ENCODE results near the gene FAM174C.
"Not testable (repeated sequence)": the region's sequence is repeated elsewhere in the genome, so short reads cannot be mapped to it uniquely, and the experiment has no call there.

FAM174C gene

DNA sequence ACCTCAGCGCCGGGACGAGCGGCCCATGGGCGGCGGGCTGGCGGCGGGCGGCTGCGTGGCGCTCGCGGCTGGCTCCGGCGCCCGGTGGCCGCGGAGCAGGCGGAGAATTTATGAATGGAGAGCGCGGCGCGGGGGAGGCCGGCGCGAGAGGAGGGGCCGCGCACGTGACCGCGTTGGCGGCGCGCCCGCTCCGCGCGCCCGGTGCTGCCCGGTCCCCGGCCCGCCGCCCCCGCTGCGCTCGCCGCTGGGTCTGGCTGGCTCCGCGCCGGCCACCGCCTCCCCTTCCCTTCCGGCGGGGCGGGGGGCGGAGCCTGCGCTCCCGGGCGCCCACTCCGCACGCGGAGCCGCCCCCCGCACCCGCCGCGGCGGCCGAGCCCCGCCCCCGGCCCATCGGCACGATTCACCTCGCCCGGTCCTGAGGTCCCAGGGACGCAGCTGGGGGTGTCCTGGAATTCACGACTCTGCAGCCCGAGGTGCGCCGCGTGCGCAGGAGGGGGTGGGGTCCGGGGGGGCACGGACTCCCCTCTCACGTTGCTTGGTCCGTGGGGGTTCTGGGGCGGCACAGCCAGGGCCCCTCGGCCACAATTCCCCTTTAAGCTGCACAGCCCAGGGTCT lies 37.5 kb upstream of the FAM174C start, which contains the start of gene CBARP:
TSS of gene CBARP (minus strand) at position 252 of the 615 bp plus-strand sequence. CDS start 1,905 bp downstream, outside the sequence.
- DNase-seq = peak in 1 of 5 donors; percentile 46

DNA sequence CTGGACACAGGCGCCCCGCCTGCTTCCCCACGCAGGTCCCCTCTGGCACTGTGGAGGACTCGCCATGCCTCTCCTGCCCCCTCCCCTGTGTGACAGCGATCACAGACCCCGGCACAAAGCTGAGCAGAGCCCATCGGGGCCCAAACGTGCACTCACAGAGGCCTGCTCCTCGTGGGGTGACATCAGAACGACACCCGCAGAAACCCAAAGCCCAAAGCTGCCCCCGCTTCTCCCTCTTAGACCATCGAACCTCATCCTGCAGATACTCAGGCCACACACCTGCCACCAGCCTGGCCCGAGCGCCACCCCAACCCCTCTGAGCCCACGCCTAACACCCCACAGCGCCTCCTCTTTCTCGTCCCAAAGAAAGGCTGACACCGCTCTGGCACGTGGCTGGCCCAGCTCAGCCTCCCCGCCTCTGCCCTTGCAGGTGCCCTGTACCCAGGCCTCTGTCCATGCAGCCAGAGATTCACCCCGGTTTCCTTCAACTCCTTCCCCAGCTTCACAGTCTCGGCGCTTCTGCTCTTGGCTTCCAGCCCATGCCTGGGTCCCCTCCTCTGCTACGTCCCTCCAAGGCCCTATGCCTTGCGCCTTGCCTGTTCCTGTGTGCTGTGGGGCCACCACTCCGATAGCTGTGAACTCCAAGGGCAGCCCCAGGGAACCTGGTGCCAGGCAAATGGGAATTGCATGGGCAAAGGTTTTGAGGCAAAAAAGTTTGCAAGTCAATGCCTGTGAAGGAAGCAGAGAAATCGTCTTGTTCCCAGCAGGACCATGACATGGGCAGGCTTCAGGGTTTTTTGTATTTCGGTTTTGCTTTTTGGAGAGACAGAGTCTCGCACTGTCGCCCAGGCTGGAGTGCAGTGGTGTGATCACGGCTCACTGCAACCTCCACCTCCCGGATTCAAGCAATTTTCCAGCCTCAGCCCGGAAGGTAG lies 36.7 kb upstream of the FAM174C start:
- DNase-seq = no peak

- DNase-seq = no peak
Observed at GRCh38 chr19:1239420-1239795, 35.9 kb upstream of the FAM174C start.

DNA sequence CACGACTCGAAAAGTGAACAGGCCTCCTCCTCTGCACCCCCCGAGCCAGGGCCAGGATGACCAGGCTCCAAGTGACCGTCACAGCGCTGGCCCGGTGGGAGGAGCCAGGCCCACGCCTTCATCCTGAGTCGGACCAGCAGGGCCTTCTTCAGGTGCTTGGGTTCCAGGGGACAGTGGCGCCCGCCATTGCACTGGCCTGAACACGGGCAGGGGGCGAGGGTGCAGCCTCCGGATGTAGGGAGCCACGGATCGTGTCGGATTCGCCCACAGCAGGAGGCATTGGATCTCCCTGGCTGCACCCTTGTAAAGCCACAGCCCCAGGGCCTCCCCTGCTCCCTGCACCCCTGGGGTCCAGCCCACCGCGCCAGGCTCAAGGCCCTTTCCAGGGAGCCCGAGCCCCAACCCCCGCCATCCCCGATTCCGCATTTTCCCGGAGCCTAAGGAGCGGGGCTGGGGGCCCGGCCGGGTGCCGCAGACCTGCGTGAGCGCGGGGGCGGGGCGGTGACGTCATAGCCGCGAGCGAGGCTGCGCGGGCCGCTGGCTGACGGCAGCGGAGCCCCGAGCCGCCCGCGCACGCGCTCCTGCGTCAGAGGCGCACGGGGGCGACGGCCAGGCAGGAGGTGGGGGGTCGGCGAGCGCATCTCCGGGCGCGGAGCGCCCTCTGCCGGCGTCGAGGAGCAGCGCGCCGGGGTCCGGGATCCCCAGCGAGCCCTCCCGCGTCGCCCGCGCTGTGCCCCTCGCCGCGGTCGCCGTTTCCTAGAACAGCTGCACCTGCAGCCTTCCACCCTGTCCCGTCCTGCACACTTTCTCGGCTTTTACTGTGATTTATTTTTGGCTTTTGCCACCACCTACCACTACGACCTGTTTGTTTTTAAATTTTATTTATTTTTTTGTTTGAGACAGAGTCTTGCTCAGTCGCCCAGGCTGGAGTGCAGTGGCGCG lies 35.3 kb upstream of the FAM174C start:
- peak; percentile 87 to 98 (median 89) for DNase-seq

GRCh38 chr19:1240925-1241324 lies 34.4 kb upstream of the FAM174C start:
- DNase-seq = no peak

DNA sequence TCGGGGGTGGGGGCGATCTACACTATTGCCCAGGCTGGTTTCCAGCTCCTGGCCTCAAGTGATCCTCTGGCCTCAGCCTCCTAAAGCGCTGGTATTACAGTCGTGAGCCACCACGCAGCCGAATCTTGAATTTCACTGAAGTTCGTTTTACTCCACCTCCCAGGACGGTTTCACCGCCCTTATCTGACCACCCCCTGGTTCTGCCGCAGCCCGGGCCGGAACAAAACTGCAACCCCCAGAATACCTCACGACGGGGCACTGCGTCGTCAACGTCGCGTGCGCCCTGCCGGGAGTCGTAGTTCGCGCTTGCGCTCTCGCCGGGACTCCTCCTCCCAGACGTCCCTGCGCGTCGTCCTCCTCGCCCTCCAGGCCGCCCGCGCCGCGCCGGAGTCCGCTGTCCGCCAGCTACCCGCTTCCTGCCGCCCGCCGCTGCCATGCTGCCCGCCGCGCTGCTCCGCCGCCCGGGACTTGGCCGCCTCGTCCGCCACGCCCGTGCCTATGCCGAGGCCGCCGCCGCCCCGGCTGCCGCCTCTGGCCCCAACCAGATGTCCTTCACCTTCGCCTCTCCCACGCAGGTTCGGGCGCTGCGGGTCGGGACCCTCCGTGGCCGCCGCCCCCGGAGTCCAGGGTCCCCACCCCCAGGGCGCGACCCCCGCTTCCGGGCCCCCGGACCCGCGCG lies 33.8 kb upstream of the FAM174C start, which contains the start of gene ATP5F1D:
TSS of gene ATP5F1D (plus strand) at position 335 of the 679 bp plus-strand sequence. CDS start at position 435, 100 bp downstream.
- DNase-seq = peak; percentile 73 to 94 (median 85)

GRCh38 chr19:1243768-1244692 lies 31.3 kb upstream of the FAM174C start:
- DNase-seq = peak; percentile 67 to 82 (median 79)

GRCh38 chr19:1244693-1245451 lies 30.5 kb upstream of the FAM174C start:
- no peak for DNase-seq

GRCh38 chr19:1245494-1246264 lies 29.7 kb upstream of the FAM174C start:
- no peak for DNase-seq

DNA sequence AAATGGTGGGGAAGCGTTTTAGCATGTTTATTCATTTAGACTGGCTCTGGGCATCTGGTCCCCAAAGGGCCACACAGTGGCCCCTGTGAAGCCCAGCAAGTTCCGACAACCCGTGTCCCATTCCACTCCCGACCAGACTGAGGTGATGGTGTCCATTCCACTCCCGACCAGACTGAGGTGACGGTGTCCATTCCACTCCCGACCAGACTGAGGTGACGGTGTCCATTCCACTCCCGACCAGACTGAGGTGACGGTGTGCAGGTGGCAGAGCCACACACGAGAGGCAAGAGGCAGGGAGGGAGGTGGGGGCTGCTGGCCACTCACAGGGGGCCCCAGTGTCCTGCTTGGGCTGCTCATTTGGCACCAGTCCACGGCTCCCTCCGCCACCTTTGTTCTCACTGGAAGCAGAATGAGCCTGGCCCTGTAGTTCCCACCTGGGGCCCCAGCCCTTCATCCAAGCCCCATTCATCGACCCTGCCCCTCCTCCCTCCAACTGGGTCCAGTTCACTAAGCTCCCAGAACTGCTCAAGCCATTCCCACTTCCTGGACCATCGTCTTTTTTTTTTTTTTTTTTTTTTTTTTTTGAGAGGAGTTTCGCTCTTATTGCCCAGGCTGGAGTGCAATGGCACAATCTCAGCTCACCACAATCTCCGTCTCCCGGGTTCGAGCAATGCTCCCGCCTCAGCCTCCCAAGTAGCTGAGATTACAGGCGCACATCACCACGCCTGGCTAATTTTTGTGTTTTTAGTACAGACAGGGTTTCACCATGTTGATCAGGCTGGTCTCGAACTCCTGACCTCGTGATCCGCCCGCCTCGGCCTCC lies 28.9 kb upstream of the FAM174C start:
- DNase-seq = not testable (repeated sequence)

DNA sequence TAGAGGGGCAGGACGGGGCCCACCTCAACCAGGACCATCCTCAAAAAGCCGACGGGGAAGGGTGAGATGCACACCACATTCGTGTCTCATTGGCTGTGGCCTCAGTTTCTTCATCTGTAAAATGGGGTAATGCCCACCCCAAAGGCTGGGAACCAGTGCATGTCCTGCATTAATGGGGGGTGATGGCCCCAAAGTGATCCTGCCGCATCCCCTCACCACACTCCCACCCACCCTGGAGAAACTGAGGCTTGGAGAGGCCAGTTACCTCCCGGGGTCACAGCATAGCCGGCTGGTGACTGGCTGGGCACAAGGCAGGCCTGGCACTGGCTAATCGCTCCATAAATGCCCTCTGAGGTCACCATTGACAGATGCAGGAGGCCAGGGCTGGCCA lies 27.6 kb upstream of the FAM174C start:
- no peak for DNase-seq

GRCh38 chr19:1248139-1248785 lies 27.1 kb upstream of the FAM174C start, which contains the start of gene MIDN:
Gene MIDN, plus strand, starts transcription at chr19:1248583. Its CDS starts 1,714 bp downstream, at chr19:1250297.
- DNase-seq = peak; percentile 62 to 81 (median 67)

GRCh38 chr19:1248786-1249297 lies 26.5 kb upstream of the FAM174C start:
- DNase-seq = peak; percentile 73 to 90 (median 81)

DNA sequence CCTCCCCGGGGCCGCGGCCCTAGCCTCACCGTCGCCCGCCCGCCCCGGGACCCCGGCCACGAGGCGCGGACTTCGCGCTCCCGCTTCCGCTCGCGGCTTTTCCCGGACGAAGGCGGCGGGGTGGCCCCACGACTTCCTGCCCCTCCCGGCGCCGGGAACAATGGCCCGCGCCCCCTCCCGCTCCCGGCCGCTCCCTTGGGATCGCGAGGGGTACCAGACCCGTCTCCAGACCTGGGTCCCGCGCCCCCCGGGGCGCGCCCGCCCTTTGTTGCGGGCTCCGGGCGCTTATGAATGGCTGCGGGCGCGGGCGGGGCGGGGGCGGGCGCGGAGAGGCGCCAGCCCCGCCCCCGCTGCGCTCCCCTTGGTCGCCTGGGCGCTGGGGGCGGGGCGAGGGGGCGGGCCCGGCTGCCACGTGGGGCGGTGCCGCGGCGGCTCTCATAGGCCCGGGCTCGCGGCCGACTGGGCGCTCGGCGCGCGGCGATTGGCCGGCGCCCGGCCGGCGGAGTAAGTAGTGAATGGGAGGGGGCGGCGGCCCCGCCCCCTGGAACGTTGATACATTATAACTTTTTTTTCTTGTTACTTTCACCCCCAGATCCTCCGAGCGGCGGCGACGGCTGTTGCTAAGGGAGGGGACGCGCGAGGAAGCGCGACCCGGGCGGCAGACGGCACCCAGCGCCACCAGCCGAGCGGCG lies 25.9 kb upstream of the FAM174C start:
- peak; percentile 87 to 98 (median 90) for DNase-seq

DNA sequence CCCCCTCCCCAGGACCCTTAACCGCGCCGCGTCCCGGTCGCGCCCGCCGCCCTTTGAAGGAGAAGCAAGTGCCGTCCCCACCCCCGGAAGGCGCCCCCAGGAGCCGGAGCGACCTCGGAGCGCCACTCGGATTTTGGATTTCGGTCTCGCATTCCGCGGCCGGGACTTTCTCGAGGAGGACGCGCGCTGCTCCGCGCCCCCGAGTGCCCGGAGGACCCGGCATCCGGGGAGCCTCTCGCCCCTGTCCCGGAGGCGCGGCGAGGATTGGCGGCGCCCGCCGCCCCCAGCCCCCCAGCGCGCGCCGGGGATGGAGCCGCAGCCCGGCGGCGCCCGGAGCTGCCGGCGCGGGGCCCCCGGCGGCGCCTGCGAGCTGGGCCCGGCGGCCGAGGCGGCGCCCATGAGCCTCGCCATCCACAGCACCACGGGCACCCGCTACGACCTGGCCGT lies 25.3 kb upstream of the FAM174C start:
- DNase-seq = no peak

DNA sequence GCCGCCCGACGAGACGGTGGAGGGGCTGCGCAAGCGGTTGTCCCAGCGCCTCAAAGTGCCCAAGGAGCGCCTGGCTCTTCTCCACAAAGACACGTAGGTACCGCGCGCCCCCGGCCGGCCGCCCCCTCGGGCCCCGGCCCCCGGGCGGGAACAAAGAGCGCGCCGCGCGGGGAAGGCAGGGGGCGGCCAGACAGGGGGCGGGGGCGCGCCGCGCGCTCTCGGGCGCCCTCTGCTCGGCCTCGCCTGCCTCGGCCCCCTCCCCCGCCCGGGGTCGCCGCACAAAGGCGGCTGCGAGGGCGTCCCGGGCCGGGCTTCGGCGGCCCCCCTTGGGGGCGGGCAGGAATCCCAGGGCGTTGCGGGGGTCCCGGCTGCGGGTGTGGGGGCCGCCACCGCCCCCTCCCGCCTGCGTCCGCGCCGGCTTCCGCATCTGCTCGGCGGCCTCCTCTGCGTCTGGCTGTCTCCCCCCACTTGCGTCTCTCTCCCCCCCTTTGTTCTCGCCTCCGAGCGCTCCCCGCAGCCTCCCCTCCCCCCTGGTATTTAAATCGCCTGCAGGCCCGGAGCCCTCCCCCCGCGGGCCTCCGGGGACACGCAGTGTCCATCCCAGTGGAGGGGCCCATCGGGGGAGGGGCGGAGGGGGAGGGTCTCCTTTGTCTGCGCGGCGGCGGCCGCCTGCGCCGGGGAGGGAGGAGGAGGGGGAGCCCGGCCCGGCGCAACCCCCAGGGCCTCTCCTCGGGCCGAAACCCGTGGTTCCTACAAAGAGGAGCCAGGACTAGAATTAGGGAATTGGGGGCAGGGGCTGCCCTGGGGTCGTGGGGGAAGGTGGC lies 24.7 kb upstream of the FAM174C start:
- peak; percentile 38 to 64 (median 61) for DNase-seq

All from T-helper 1 cell (primary cell).